Measurements from ENCODE around the gene SLC28A1.

The SLC28A1 gene

GRCh38 chr15:84925906-84926305 is 41.4 kb downstream of the SLC28A1 start:
- TF ChIP-seq POLR2AphosphoS5 (IDR thresholded peaks at IDR 0.05; ENCODE audit: borderline replicate concordance, low read depth, low read length) (no peak), FOXP2 (optimal IDR thresholded peaks at IDR 0.05; ENCODE audit: control extremely low read depth, extremely low read length, insufficient read depth) (no peak), EZH2 (IDR thresholded peaks at IDR 0.05) (no peak)
- H3K4me3 ChIP-seq = no peak overlapping the region

GRCh38 chr15:84926491-84927230 is 42.2 kb downstream of the SLC28A1 start:
- no peak overlapping the region for H3K27ac ChIP-seq
- H3K9me3 ChIP-seq (ENCODE audit: low read depth, low read length) = no peaks in the 10 kb centered on the region
- no peaks in the 10 kb centered on the region for H3K36me3 ChIP-seq (ENCODE audit: insufficient read depth, low read length)
- TF ChIP-seq POLR2AphosphoS5 (IDR thresholded peaks at IDR 0.05; ENCODE audit: borderline replicate concordance, low read depth, low read length) (no peak), EZH2 (IDR thresholded peaks at IDR 0.05) (no peak), FOXP2 (optimal IDR thresholded peaks at IDR 0.05; ENCODE audit: control extremely low read depth, extremely low read length, insufficient read depth) (no peak)
- no peak overlapping the region for H3K4me3 ChIP-seq
- no peak overlapping the region for H3K9ac ChIP-seq (ENCODE audit: insufficient read length)
- DNase-seq (ENCODE audit: low read depth, low spot score) = no peak

More at GRCh38 chr15:84925906-84926305, 41.4 kb downstream of the SLC28A1 start:
- Histone ChIP-seq H3K36me3 (ENCODE audit: insufficient read depth, low read length) (no peaks in the 10 kb centered on the region), H3K9me3 (ENCODE audit: low read depth, low read length) (no peaks in the 10 kb centered on the region), H3K9ac (ENCODE audit: insufficient read length) (no peak overlapping the region), H3K27ac (no peak overlapping the region)
- DNase-seq (ENCODE audit: low read depth, low spot score) = no peak

- no peak for TF ChIP-seq POLR2AphosphoS5 (IDR thresholded peaks at IDR 0.05; ENCODE audit: borderline replicate concordance, low read depth, low read length)
- TF ChIP-seq FOXP2 (optimal IDR thresholded peaks at IDR 0.05; ENCODE audit: control extremely low read depth, extremely low read length, insufficient read depth) = no peak
- TF ChIP-seq EZH2 (IDR thresholded peaks at IDR 0.05) = no peak
- no peak overlapping the region for H3K4me3 ChIP-seq
- H3K9ac ChIP-seq (ENCODE audit: insufficient read length) = no peak overlapping the region
- H3K27ac ChIP-seq = no peak overlapping the region
- H3K9me3 ChIP-seq (ENCODE audit: low read depth, low read length) = no peaks in the 10 kb centered on the region
- DNase-seq (ENCODE audit: low read depth, low spot score) = no peak
- H3K36me3 ChIP-seq (ENCODE audit: insufficient read depth, low read length) = no peaks in the 10 kb centered on the region
These were observed 44.3 kb downstream of the SLC28A1 start for GRCh38 chr15:84928843-84929168.

- Histone ChIP-seq H3K9ac (ENCODE audit: insufficient read length) (no peak overlapping the region), H3K27ac (no peak overlapping the region)
These were observed 45.5 kb downstream of the SLC28A1 start for GRCh38 chr15:84929795-84930603.

GRCh38 chr15:84934942-84935729 is 50.7 kb downstream of the SLC28A1 start:
- no peak overlapping the region for H3K4me3 ChIP-seq
- DNase-seq (ENCODE audit: low read depth, low spot score) = no peak
- H3K27ac ChIP-seq = no peak overlapping the region
- no peak for TF ChIP-seq POLR2AphosphoS5 (IDR thresholded peaks at IDR 0.05; ENCODE audit: borderline replicate concordance, low read depth, low read length)
- TF ChIP-seq FOXP2 (optimal IDR thresholded peaks at IDR 0.05; ENCODE audit: control extremely low read depth, extremely low read length, insufficient read depth) = no peak
- no peak for TF ChIP-seq EZH2 (IDR thresholded peaks at IDR 0.05)
- H3K36me3 ChIP-seq (ENCODE audit: insufficient read depth, low read length) = no peaks in the 10 kb centered on the region
- no peaks in the 10 kb centered on the region for H3K9me3 ChIP-seq (ENCODE audit: low read depth, low read length)
- H3K9ac ChIP-seq (ENCODE audit: insufficient read length) = no peak overlapping the region

More at GRCh38 chr15:84929795-84930603, 45.5 kb downstream of the SLC28A1 start:
- TF ChIP-seq POLR2AphosphoS5 (IDR thresholded peaks at IDR 0.05; ENCODE audit: borderline replicate concordance, low read depth, low read length) = no peak
- no peak for TF ChIP-seq FOXP2 (optimal IDR thresholded peaks at IDR 0.05; ENCODE audit: control extremely low read depth, extremely low read length, insufficient read depth)
- no peak for TF ChIP-seq EZH2 (IDR thresholded peaks at IDR 0.05)
- H3K4me3 ChIP-seq = no peak overlapping the region
- no peaks in the 10 kb centered on the region for H3K9me3 ChIP-seq (ENCODE audit: low read depth, low read length)
- no peak for DNase-seq (ENCODE audit: low read depth, low spot score)
- H3K36me3 ChIP-seq (ENCODE audit: insufficient read depth, low read length) = no peaks in the 10 kb centered on the region

GRCh38 chr15:84937144-84937543 is 52.7 kb downstream of the SLC28A1 start:
- Histone ChIP-seq H3K36me3 (ENCODE audit: insufficient read depth, low read length) (no peaks in the 10 kb centered on the region), H3K9me3 (ENCODE audit: low read depth, low read length) (no peaks in the 10 kb centered on the region), H3K27ac (no peak overlapping the region), H3K9ac (ENCODE audit: insufficient read length) (no peak overlapping the region), H3K4me3 (no peak overlapping the region)
- no peak for TF ChIP-seq FOXP2 (optimal IDR thresholded peaks at IDR 0.05; ENCODE audit: control extremely low read depth, extremely low read length, insufficient read depth)
- TF ChIP-seq EZH2 (IDR thresholded peaks at IDR 0.05) = no peak
- TF ChIP-seq POLR2AphosphoS5 (IDR thresholded peaks at IDR 0.05; ENCODE audit: borderline replicate concordance, low read depth, low read length) = no peak
- no peak for DNase-seq (ENCODE audit: low read depth, low spot score)

GRCh38 chr15:84938726-84939125 is 54.3 kb downstream of the SLC28A1 start:
- Histone ChIP-seq H3K27ac (no peak overlapping the region), H3K36me3 (ENCODE audit: insufficient read depth, low read length) (no peaks in the 10 kb centered on the region), H3K9ac (ENCODE audit: insufficient read length) (no peak overlapping the region), H3K4me3 (no peak overlapping the region), H3K9me3 (ENCODE audit: low read depth, low read length) (no peaks in the 10 kb centered on the region)
- TF ChIP-seq POLR2AphosphoS5 (IDR thresholded peaks at IDR 0.05; ENCODE audit: borderline replicate concordance, low read depth, low read length) = no peak
- no peak for TF ChIP-seq EZH2 (IDR thresholded peaks at IDR 0.05)
- no peak for TF ChIP-seq FOXP2 (optimal IDR thresholded peaks at IDR 0.05; ENCODE audit: control extremely low read depth, extremely low read length, insufficient read depth)
- no peak for DNase-seq (ENCODE audit: low read depth, low spot score)

- Histone ChIP-seq H3K9me3 (ENCODE audit: low read depth, low read length) (no peaks in the 10 kb centered on the region), H3K27ac (no peak overlapping the region), H3K4me3 (no peak overlapping the region), H3K36me3 (ENCODE audit: insufficient read depth, low read length) (no peaks in the 10 kb centered on the region), H3K9ac (ENCODE audit: insufficient read length) (no peak overlapping the region)
- DNase-seq (ENCODE audit: low read depth, low spot score) = no peak
- TF ChIP-seq POLR2AphosphoS5 (IDR thresholded peaks at IDR 0.05; ENCODE audit: borderline replicate concordance, low read depth, low read length) (no peak), FOXP2 (optimal IDR thresholded peaks at IDR 0.05; ENCODE audit: control extremely low read depth, extremely low read length, insufficient read depth) (no peak), EZH2 (IDR thresholded peaks at IDR 0.05) (no peak)
These were observed 55.9 kb downstream of the SLC28A1 start for GRCh38 chr15:84940399-84940798.

All from SK-N-MC (cell line).